Measurements from ENCODE around the gene NF2. TPM values are rescaled to one million over a fixed set of nuclear protein-coding genes. Genes with fewer than 3 reads are reported as not detected.

Gene NF2
- total and polyA plus RNA-seq, 10 of the 15 experiments (the other 5 are each of a cell fraction or from before 2014, with no cell fraction given), result 2.2 to 49.8 (median 22.5) TPM

GRCh38 chr22:29692327-29692640, 88.9 kb downstream of the NF2 start:
- ATAC-seq (no peak), FAIRE-seq (no peak), DNase-seq (ENCODE audit: low read depth, low spot score) (no peak)
- SMC1A ChIA-PET (ENCODE audit: uncharacterized antibody, unreplicated experiment), result interaction anchor here (1.3 kb wide), 1 partner anchor 313 kb away, joined by 3 read pairs; no protein-coding TSS in a partner anchor
- H4K20me1 ChIP-seq (ENCODE audit: control insufficient read depth, insufficient read depth), result no peaks in the 10 kb centered on the region
- no peaks in the 10 kb centered on the region for H3K79me2 ChIP-seq (ENCODE audit: control insufficient read depth, insufficient read depth, low read length)
- H3K4me2 ChIP-seq (ENCODE audit: control insufficient read depth, insufficient read depth), result no peak overlapping the region
- RAD21 ChIA-PET (ENCODE audit: unreplicated experiment), result no interaction called here
- BruUV-seq (replicated peaks), result no TSS peak
- no peak overlapping the region for H3K9ac ChIP-seq (ENCODE audit: control insufficient read depth, insufficient read depth, low read length)
- WGBS (ENCODE audit: insufficient coverage, insufficient replicate concordance, low lambda C conversion rate, missing lambda C conversion rate), result 50% methylated on average over 4 of the region's 4 CpGs
- TF ChIP-seq BRCA1 (IDR thresholded peaks at IDR 0.05; ENCODE audit: low read depth, low read length) (no peak), RELB (IDR thresholded peaks at IDR 0.05; ENCODE audit: low read depth) (no peak), PML (IDR thresholded peaks at IDR 0.05; ENCODE audit: low read length) (no peak)
- H3K36me3 ChIP-seq (ENCODE audit: control insufficient read depth in 2 of 2, insufficient read depth in 2 of 2, low read length in 1 of 2), result peaks cover 2 to 24% of the 10 kb centered on the region in 2 experiments; a peak in 3 of 4 replicates
- no peak overlapping the region for H3K27ac ChIP-seq (ENCODE audit: control insufficient read depth, insufficient read depth)
- H3K27me3 ChIP-seq (replicated peaks in 1 of 2; ENCODE audit: control insufficient read depth in 2 of 2, insufficient read depth in 2 of 2, low read length in 1 of 2), result no peaks in the 10 kb centered on the region
- H3K4me1 ChIP-seq (ENCODE audit: control insufficient read depth, insufficient read depth, low read length), result no peaks in the 10 kb centered on the region
- intact Hi-C loops (cut with micrococcal nuclease; ENCODE audit: unreplicated experiment), result loop anchor here (10.0 kb wide), 1 partner anchor 393 kb away; the partner anchor contains the start of gene HORMAD2
- POLR2A ChIA-PET, result no interaction called here
- CTCF ChIA-PET, result interaction anchor here (1.1 kb wide), 1 partner anchor 315 kb away, joined by 4 read pairs; no protein-coding TSS in a partner anchor
- in situ Hi-C loops (cut with MboI), result no loop called here
- no peak overlapping the region for H3K4me3 ChIP-seq
- H3K9me3 ChIP-seq (replicated peaks; ENCODE audit: control insufficient read depth, insufficient read depth, low read length), result no peaks in the 10 kb centered on the region
- no peak overlapping the region for H2AFZ ChIP-seq (ENCODE audit: control insufficient read depth, low read depth, low read length)

- POLR2A ChIA-PET, result no interaction called here
- SMC1A ChIA-PET (ENCODE audit: uncharacterized antibody, unreplicated experiment), result interaction anchor here (0.6 kb wide), 1 partner anchor 398 kb away, joined by 3 read pairs; no protein-coding TSS in a partner anchor
- in situ Hi-C loops (cut with MboI) (no loop called here), intact Hi-C loops (cut with micrococcal nuclease; ENCODE audit: unreplicated experiment) (loop anchor here (10.0 kb wide), 1 partner anchor 392 kb away; the partner anchor contains the start of gene HORMAD2)
- Histone ChIP-seq H3K27me3 (replicated peaks in 1 of 2; ENCODE audit: control insufficient read depth in 2 of 2, insufficient read depth in 2 of 2, low read length in 1 of 2) (no peaks in the 10 kb centered on the region), H3K9ac (ENCODE audit: control insufficient read depth, insufficient read depth, low read length) (no peak overlapping the region), H3K79me2 (ENCODE audit: control insufficient read depth, insufficient read depth, low read length) (no peaks in the 10 kb centered on the region), H3K4me2 (ENCODE audit: control insufficient read depth, insufficient read depth) (no peak overlapping the region), H3K4me1 (ENCODE audit: control insufficient read depth, insufficient read depth, low read length) (no peaks in the 10 kb centered on the region), H3K4me3 (no peak overlapping the region), H3K36me3 (ENCODE audit: control insufficient read depth in 2 of 2, insufficient read depth in 2 of 2, low read length in 1 of 2) (peaks cover 2 to 24% of the 10 kb centered on the region in 2 experiments; a peak in 3 of 4 replicates), H3K27ac (ENCODE audit: control insufficient read depth, insufficient read depth) (no peak overlapping the region), H2AFZ (ENCODE audit: control insufficient read depth, low read depth, low read length) (no peak overlapping the region), H3K9me3 (replicated peaks; ENCODE audit: control insufficient read depth, insufficient read depth, low read length) (no peaks in the 10 kb centered on the region), H4K20me1 (ENCODE audit: control insufficient read depth, insufficient read depth) (no peaks in the 10 kb centered on the region)
- RAD21 ChIA-PET (ENCODE audit: unreplicated experiment), result interaction anchor here (1.5 kb wide), 1 partner anchor 312 kb away, joined by 5 read pairs; no protein-coding TSS in a partner anchor
- WGBS (ENCODE audit: insufficient coverage, insufficient replicate concordance, low lambda C conversion rate, missing lambda C conversion rate), result 92% methylated on average over 8 of the region's 8 CpGs
- no TSS peak for BruUV-seq (replicated peaks)
- ATAC-seq, result no peak
- no peak for DNase-seq (ENCODE audit: low read depth, low spot score)
- no peak for FAIRE-seq
- CTCF ChIA-PET, result interaction anchor here (1.3 to 1.5 kb wide), 2 partner anchors 10 to 395 kb away, joined by 3 to 6 read pairs; no protein-coding TSS in a partner anchor
- TF ChIP-seq MLLT1 (IDR thresholded peaks at IDR 0.05), result no peak
- TF ChIP-seq BACH1 (IDR thresholded peaks at IDR 0.05; ENCODE audit: borderline replicate concordance), result no peak
- no peak for TF ChIP-seq ZNF274 (IDR thresholded peaks at IDR 0.05; ENCODE audit: insufficient read depth, insufficient read length)
- no peak for TF ChIP-seq MAX (IDR thresholded peaks at IDR 0.05; ENCODE audit: low read depth, low read length)
- TF ChIP-seq ZNF687 (IDR thresholded peaks at IDR 0.05), result no peak
- no peak for TF ChIP-seq CREB1 (IDR thresholded peaks at IDR 0.05; ENCODE audit: low read depth)
These were observed 89.7 kb downstream of the NF2 start for GRCh38 chr22:29693161-29693560.

Measured in GM12878 (cell line).